ENCODE results near the gene PAK1.

The PAK1 gene

GRCh38 chr11:77472991-77473800, 698 bp downstream of the PAK1 start:
- DNase-seq = peak; percentile 46

GRCh38 chr11:77471558-77472193, 2.2 kb downstream of the PAK1 start:
- DNase-seq = no peak

GRCh38 chr11:77470971-77471370, 2.9 kb downstream of the PAK1 start:
- DNase-seq = no peak

GRCh38 chr11:77470504-77470903, 3.4 kb downstream of the PAK1 start:
- DNase-seq = no peak

GRCh38 chr11:77468527-77468926, 5.4 kb downstream of the PAK1 start:
- no peak for DNase-seq

- no peak for DNase-seq
Observed at GRCh38 chr11:77467993-77468392, 5.9 kb downstream of the PAK1 start.

- DNase-seq = no peak
Observed at GRCh38 chr11:77467233-77467632, 6.7 kb downstream of the PAK1 start.

- DNase-seq = no peak
Observed at GRCh38 chr11:77457340-77457739, 16.6 kb downstream of the PAK1 start.

GRCh38 chr11:77455740-77456139, 18.2 kb downstream of the PAK1 start:
- no peak for DNase-seq

GRCh38 chr11:77454867-77455655, 18.8 kb downstream of the PAK1 start:
- DNase-seq = no peak

GRCh38 chr11:77450227-77450626, 23.7 kb downstream of the PAK1 start:
- DNase-seq = no peak

GRCh38 chr11:77449784-77450183, 24.1 kb downstream of the PAK1 start:
- no peak for DNase-seq

- DNase-seq = no peak
Observed at GRCh38 chr11:77449060-77449521, 24.8 kb downstream of the PAK1 start.

- DNase-seq = no peak
Observed at GRCh38 chr11:77448269-77448668, 25.6 kb downstream of the PAK1 start.

- DNase-seq = no peak
Observed at GRCh38 chr11:77446911-77447629, 26.8 kb downstream of the PAK1 start.

GRCh38 chr11:77444261-77444660, 29.6 kb downstream of the PAK1 start:
- DNase-seq = no peak

- no peak for DNase-seq
Observed at GRCh38 chr11:77442394-77443053, 31.4 kb downstream of the PAK1 start.

GRCh38 chr11:77441426-77441825, 32.5 kb downstream of the PAK1 start:
- DNase-seq = no peak

GRCh38 chr11:77440678-77441077, 33.2 kb downstream of the PAK1 start:
- DNase-seq = no peak

- DNase-seq = no peak
Observed at GRCh38 chr11:77438487-77438886, 35.4 kb downstream of the PAK1 start.

- no peak for DNase-seq
Observed at GRCh38 chr11:77436969-77437368, 36.9 kb downstream of the PAK1 start.

GRCh38 chr11:77436506-77436905, 37.4 kb downstream of the PAK1 start:
- no peak for DNase-seq
